ENCODE measurements around the gene FMOD. TPM values are rescaled to one million over a fixed set of nuclear protein-coding genes. Genes with fewer than 3 reads are reported as not detected.

FMOD gene
- total RNA-seq, 1 experiment from 2014 or later: not detected

DNA sequence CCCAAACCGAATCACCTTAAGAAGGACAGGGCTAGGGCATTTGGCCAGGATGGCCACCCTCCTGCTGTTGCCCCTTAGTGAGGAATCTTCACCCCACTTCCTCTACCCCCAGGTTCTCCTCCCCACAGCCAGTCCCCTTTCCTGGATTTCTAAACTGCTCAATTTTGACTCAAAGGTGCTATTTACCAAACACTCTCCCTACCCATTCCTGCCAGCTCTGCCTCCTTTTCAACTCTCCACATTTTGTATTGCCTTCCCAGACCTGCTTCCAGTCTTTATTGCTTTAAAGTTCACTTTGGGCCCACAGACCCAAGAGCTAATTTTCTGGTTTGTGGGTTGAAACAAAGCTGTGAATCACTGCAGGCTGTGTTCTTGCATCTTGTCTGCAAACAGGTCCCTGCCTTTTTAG, 42.0 kb downstream of the FMOD start:
- Histone ChIP-seq H3K27ac (no peak overlapping the region), H3K4me1 (replicated peaks; ENCODE audit: insufficient read depth) (no peaks in the 10 kb centered on the region; the same call in 1 of the 2 replicates), H2AFZ (no peak overlapping the region), H3K36me3 (ENCODE audit: low read depth) (no peaks in the 10 kb centered on the region), H3K27me3 (ENCODE audit: insufficient read depth, low read depth) (no peaks in the 10 kb centered on the region; the same call in 1 of the 2 replicates), H3K79me2 (ENCODE audit: low read depth) (no peaks in the 10 kb centered on the region), H3K4me2 (no peak overlapping the region), H4K20me1 (ENCODE audit: insufficient read depth) (no peaks in the 10 kb centered on the region), H3K9me3 (ENCODE audit: insufficient read depth, low read depth) (no peaks in the 10 kb centered on the region), H3K9me2 (ENCODE audit: insufficient read depth) (no peaks in the 10 kb centered on the region), H3K4me3 (no peak overlapping the region), H3F3A (ENCODE audit: insufficient read depth, low read depth) (0 out of 2 replicates have a peak, but pooled peaks cover 3% of the 10 kb centered on the region)
- no TSS peak for BruUV-seq (replicated peaks)
- TF ChIP-seq EZH2 (IDR thresholded peaks at IDR 0.05; ENCODE audit: low read depth): no peak
- TF ChIP-seq, protein P1, sequence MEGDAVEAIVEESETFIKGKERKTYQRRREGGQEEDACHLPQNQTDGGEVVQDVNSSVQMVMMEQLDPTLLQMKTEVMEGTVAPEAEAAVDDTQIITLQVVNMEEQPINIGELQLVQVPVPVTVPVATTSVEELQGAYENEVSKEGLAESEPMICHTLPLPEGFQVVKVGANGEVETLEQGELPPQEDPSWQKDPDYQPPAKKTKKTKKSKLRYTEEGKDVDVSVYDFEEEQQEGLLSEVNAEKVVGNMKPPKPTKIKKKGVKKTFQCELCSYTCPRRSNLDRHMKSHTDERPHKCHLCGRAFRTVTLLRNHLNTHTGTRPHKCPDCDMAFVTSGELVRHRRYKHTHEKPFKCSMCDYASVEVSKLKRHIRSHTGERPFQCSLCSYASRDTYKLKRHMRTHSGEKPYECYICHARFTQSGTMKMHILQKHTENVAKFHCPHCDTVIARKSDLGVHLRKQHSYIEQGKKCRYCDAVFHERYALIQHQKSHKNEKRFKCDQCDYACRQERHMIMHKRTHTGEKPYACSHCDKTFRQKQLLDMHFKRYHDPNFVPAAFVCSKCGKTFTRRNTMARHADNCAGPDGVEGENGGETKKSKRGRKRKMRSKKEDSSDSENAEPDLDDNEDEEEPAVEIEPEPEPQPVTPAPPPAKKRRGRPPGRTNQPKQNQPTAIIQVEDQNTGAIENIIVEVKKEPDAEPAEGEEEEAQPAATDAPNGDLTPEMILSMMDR (conservative IDR thresholded peaks at IDR 0.05): no peak
- intact Hi-C loops (cut with micrococcal nuclease; ENCODE audit: unreplicated experiment): no loop called here
- ChIA-PET POLR2A (ENCODE audit: unreplicated experiment) (interaction anchor here (0.7 kb wide), 1 partner anchor 12 kb away, joined by 3 read pairs; no protein-coding TSS in a partner anchor), CTCF (no interaction called here)
- DNase-seq: no peak

GRCh38 chr1:203308328-203308922, 42.5 kb downstream of the FMOD start:
- intact Hi-C loops (cut with micrococcal nuclease; ENCODE audit: unreplicated experiment): no loop called here

DNA sequence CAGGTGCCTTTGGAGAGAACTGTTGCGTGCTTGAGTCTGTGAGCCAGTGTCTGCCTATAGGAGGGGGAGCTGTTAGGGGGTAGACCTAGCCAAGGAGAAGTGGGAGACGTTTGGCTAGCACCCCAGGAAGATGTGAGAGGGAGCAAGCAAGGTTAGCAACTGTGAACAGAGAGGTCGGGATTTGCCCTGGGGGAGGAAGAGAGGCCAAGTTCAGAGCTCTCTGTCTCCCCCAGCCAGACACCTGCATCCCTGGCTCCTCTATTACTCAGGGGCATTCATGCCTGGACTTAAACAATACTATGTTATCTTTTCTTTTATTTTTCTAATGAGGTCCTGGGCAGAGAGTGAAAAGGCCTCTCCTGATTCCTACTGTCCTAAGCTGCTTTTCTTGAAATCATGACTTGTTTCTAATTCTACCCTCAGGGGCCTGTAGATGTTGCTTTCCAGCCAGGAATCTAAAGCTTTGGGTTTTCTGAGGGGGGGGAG, 43.2 kb downstream of the FMOD start:
- Histone ChIP-seq H3K4me1 (replicated peaks; ENCODE audit: insufficient read depth) (no peaks in the 10 kb centered on the region; the same call in 1 of the 2 replicates), H3K79me2 (ENCODE audit: low read depth) (no peaks in the 10 kb centered on the region), H3K4me2 (no peak overlapping the region), H2AFZ (no peak overlapping the region), H3K27me3 (ENCODE audit: insufficient read depth, low read depth) (no peaks in the 10 kb centered on the region; the same call in 1 of the 2 replicates), H3K36me3 (ENCODE audit: low read depth) (no peaks in the 10 kb centered on the region), H4K20me1 (ENCODE audit: insufficient read depth) (no peaks in the 10 kb centered on the region), H3K9me3 (ENCODE audit: insufficient read depth, low read depth) (no peaks in the 10 kb centered on the region), H3K27ac (no peak overlapping the region), H3K9me2 (ENCODE audit: insufficient read depth) (no peaks in the 10 kb centered on the region), H3K4me3 (no peak overlapping the region), H3F3A (ENCODE audit: insufficient read depth, low read depth) (0 out of 2 replicates have a peak, but pooled peaks cover 3% of the 10 kb centered on the region)
- TF ChIP-seq EZH2 (IDR thresholded peaks at IDR 0.05; ENCODE audit: low read depth): no peak
- ChIA-PET POLR2A (ENCODE audit: unreplicated experiment) (interaction anchor here (0.6 to 3.2 kb wide), 2 partner anchors 9 to 13 kb away, joined by 3 to 13 read pairs; no protein-coding TSS in a partner anchor), CTCF (interaction anchor here (0.7 to 1.8 kb wide), 2 partner anchors 9 to 20 kb away, joined by 3 to 10 read pairs; no protein-coding TSS in a partner anchor)
- intact Hi-C loops (cut with micrococcal nuclease; ENCODE audit: unreplicated experiment): no loop called here
- no TSS peak for BruUV-seq (replicated peaks)
- no peak for DNase-seq

More at GRCh38 chr1:203308328-203308922, 42.5 kb downstream of the FMOD start:
- Histone ChIP-seq H3K27ac (no peak overlapping the region), H3K79me2 (ENCODE audit: low read depth) (no peaks in the 10 kb centered on the region), H3K4me1 (replicated peaks; ENCODE audit: insufficient read depth) (no peaks in the 10 kb centered on the region; the same call in 1 of the 2 replicates), H2AFZ (no peak overlapping the region), H3K4me2 (no peak overlapping the region), H3K9me2 (ENCODE audit: insufficient read depth) (no peaks in the 10 kb centered on the region), H3K36me3 (ENCODE audit: low read depth) (no peaks in the 10 kb centered on the region), H3K27me3 (ENCODE audit: insufficient read depth, low read depth) (no peaks in the 10 kb centered on the region; the same call in 1 of the 2 replicates), H3K4me3 (no peak overlapping the region), H3F3A (ENCODE audit: insufficient read depth, low read depth) (0 out of 2 replicates have a peak, but pooled peaks cover 3% of the 10 kb centered on the region), H3K9me3 (ENCODE audit: insufficient read depth, low read depth) (no peaks in the 10 kb centered on the region), H4K20me1 (ENCODE audit: insufficient read depth) (no peaks in the 10 kb centered on the region)
- POLR2A ChIA-PET (ENCODE audit: unreplicated experiment): interaction anchor here (3.2 kb wide), 1 partner anchor 8 kb away, joined by 13 read pairs; no protein-coding TSS in a partner anchor
- no TSS peak for BruUV-seq (replicated peaks)
- CTCF ChIA-PET: interaction anchor here (0.7 kb wide), 1 partner anchor 9 kb away, joined by 3 read pairs; no protein-coding TSS in a partner anchor
- no peak for TF ChIP-seq EZH2 (IDR thresholded peaks at IDR 0.05; ENCODE audit: low read depth)
- TF ChIP-seq, protein P1 (conservative IDR thresholded peaks at IDR 0.05): no peak
- DNase-seq: no peak

Measured in PC-9 (cell line).